DOHH2 (cell line): Measurements from ENCODE around the gene CTNNBIP1.

Experiments
- H3F3A ChIP-seq: fragments of 200-600 bp; sonication (generic), shearing (Covaris generic); 2 replicates; pipeline ENCODE4 v1.6.0; 2016; ENCODE audit warnings: antibody characterized with exemption, mild to moderate bottlenecking; ENCODE audit not compliant: control insufficient read depth, insufficient read depth
- H3K27ac ChIP-seq: fragments of 200-600 bp; sonication (generic); 2 replicates; pipeline ENCODE4 v1.5.1; 2014; ENCODE audit warnings: low read depth, mild to moderate bottlenecking, low read length, moderate library complexity
- H3K27me3 ChIP-seq: fragments of 200-600 bp; sonication (generic); 2 replicates; pipeline ENCODE4 v1.6.1; 2014; ENCODE audit warnings: mild to moderate bottlenecking, low read length, mixed read lengths; ENCODE audit not compliant: control insufficient read depth
- H3K36me3 ChIP-seq: fragments of 200-600 bp; sonication (generic); 2 replicates; pipeline ENCODE4 v1.6.1; 2014; ENCODE audit warnings: mild to moderate bottlenecking, low read length, moderate library complexity, mixed read lengths; ENCODE audit not compliant: control insufficient read depth
- H3K4me1 ChIP-seq: fragments of 200-600 bp; sonication (generic); 2 replicates; pipeline ENCODE4 v1.6.1; 2014; ENCODE audit warnings: mild to moderate bottlenecking, low read length, mixed read lengths; ENCODE audit not compliant: control insufficient read depth
- H3K4me2 ChIP-seq: fragments of 200-600 bp; sonication (generic); 2 replicates; pipeline ENCODE4 v1.6.0; 2014; ENCODE audit warnings: mild to moderate bottlenecking, low read length, moderate library complexity
- H3K4me3 ChIP-seq: fragments of 200-600 bp; sonication (generic); 2 replicates; pipeline ENCODE4 v1.5.1; 2014; ENCODE audit warnings: mild to moderate bottlenecking, low read length, mixed read lengths
- H3K79me2 ChIP-seq: fragments of 200-600 bp; sonication (generic); 2 replicates; pipeline ENCODE4 v1.6.1; 2014; ENCODE audit warnings: mild to moderate bottlenecking, low read length, mixed read lengths; ENCODE audit not compliant: control insufficient read depth
- H3K9me2 ChIP-seq: fragments of 200-600 bp; sonication (generic); replicated peaks from 2 replicates; pipeline ENCODE4 v1.6.1; 2014; ENCODE audit warnings: mild to moderate bottlenecking, low read length, mixed read lengths; ENCODE audit not compliant: control insufficient read depth
- H3K9me3 ChIP-seq: fragments of 200-600 bp; sonication (generic); 2 replicates; pipeline ENCODE4 v1.6.1; 2014; ENCODE audit warnings: antibody characterized with exemption, low read length, mixed read lengths; ENCODE audit not compliant: control insufficient read depth, insufficient read depth
- H4K20me1 ChIP-seq: fragments of 200-600 bp; sonication (generic); 2 replicates; pipeline ENCODE4 v1.6.0; 2014; ENCODE audit warnings: low read depth, mild to moderate bottlenecking, antibody characterized with exemption, low read length, moderate library complexity; ENCODE audit not compliant: control insufficient read depth, insufficient read depth
- EZH2phosphoT487 ChIP-seq: fragments of 200-600 bp; sonication (generic); IDR thresholded peaks from 2 replicates; pipeline ENCODE4 v1.6.1; 2017; ENCODE audit warnings: borderline replicate concordance, mild to moderate bottlenecking, antibody characterized with exemption, low read length, moderate library complexity, mixed read lengths
- TF ChIP-seq, protein P1 (sequence below): fragments of 200-600 bp; sonication (generic); IDR thresholded peaks from one replicate; pipeline ENCODE4 v1.5.1; 2014; ENCODE audit warnings: antibody characterized with exemption, mild to moderate bottlenecking, low read depth, low read length; ENCODE audit not compliant: poor library complexity, severe bottlenecking

CTNNBIP1 gene

GRCh38 chr1:9904596-9904995 lies 5.5 kb downstream of the CTNNBIP1 start:
- H3K4me1 ChIP-seq, result peaks cover 18% of the 10 kb centered on the region
- H3K4me2 ChIP-seq, result no peak overlapping the region
- H3K79me2 ChIP-seq, result peaks cover 2% of the 10 kb centered on the region; the same call in 1 of the 2 replicates
- H4K20me1 ChIP-seq, result no peaks in the 10 kb centered on the region
- H3K9me2 ChIP-seq, result no peaks in the 10 kb centered on the region
- H3F3A ChIP-seq, result no peaks in the 10 kb centered on the region
- no peak overlapping the region for H3K4me3 ChIP-seq
- TF ChIP-seq, protein P1, sequence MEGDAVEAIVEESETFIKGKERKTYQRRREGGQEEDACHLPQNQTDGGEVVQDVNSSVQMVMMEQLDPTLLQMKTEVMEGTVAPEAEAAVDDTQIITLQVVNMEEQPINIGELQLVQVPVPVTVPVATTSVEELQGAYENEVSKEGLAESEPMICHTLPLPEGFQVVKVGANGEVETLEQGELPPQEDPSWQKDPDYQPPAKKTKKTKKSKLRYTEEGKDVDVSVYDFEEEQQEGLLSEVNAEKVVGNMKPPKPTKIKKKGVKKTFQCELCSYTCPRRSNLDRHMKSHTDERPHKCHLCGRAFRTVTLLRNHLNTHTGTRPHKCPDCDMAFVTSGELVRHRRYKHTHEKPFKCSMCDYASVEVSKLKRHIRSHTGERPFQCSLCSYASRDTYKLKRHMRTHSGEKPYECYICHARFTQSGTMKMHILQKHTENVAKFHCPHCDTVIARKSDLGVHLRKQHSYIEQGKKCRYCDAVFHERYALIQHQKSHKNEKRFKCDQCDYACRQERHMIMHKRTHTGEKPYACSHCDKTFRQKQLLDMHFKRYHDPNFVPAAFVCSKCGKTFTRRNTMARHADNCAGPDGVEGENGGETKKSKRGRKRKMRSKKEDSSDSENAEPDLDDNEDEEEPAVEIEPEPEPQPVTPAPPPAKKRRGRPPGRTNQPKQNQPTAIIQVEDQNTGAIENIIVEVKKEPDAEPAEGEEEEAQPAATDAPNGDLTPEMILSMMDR, result no peak
- no peaks in the 10 kb centered on the region for H3K9me3 ChIP-seq
- no peaks in the 10 kb centered on the region for H3K27me3 ChIP-seq
- H3K27ac ChIP-seq, result no peak overlapping the region
- H3K36me3 ChIP-seq, result no peaks in the 10 kb centered on the region

- H4K20me1 ChIP-seq, result no peaks in the 10 kb centered on the region
- no peaks in the 10 kb centered on the region for H3F3A ChIP-seq
- H3K4me2 ChIP-seq, result no peak overlapping the region
- no peaks in the 10 kb centered on the region for H3K27me3 ChIP-seq
- TF ChIP-seq EZH2phosphoT487, result no peak
- TF ChIP-seq, protein P1, result no peak
- no peaks in the 10 kb centered on the region for H3K9me2 ChIP-seq
- H3K27ac ChIP-seq, result no peak overlapping the region
- no peaks in the 10 kb centered on the region for H3K79me2 ChIP-seq
- H3K4me3 ChIP-seq, result no peak overlapping the region
- no peaks in the 10 kb centered on the region for H3K36me3 ChIP-seq
- H3K4me1 ChIP-seq, result peaks cover 12% of the 10 kb centered on the region
- H3K9me3 ChIP-seq, result no peaks in the 10 kb centered on the region
Measured at GRCh38 chr1:9903801-9904527, 6.1 kb downstream of the CTNNBIP1 start.

DNA sequence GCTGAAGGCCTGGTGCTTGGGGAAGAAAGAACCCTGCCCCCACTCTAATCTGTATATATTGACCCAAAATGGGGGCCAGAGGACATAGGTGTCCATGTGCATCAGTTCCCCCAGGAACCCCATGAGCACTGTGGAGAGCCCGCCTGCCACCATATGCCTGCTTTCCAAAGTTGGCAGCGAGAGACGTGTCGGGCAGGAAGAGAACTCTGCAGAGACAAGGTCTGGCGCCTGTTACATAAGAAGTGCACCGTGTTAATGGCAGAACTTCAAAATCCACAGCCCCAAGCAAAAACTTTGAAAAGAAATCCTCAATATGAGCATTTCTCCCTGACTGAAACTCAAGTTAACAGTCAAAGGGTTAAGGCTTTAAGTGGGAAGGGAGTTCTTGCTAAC lies 8.0 kb downstream of the CTNNBIP1 start:
- H3F3A ChIP-seq, result no peaks in the 10 kb centered on the region
- no peaks in the 10 kb centered on the region for H3K27me3 ChIP-seq
- peaks cover 8% of the 10 kb centered on the region for H3K4me1 ChIP-seq
- no peak for TF ChIP-seq EZH2phosphoT487
- TF ChIP-seq, protein P1, result no peak
- H3K9me2 ChIP-seq, result no peaks in the 10 kb centered on the region
- no peaks in the 10 kb centered on the region for H3K9me3 ChIP-seq
- no peaks in the 10 kb centered on the region for H3K79me2 ChIP-seq
- H3K36me3 ChIP-seq, result no peaks in the 10 kb centered on the region
- H4K20me1 ChIP-seq, result no peaks in the 10 kb centered on the region
- H3K4me3 ChIP-seq, result no peak overlapping the region
- no peak overlapping the region for H3K4me2 ChIP-seq
- H3K27ac ChIP-seq, result no peak overlapping the region
